Islet precursor cell (in vitro differentiated cells): ENCODE measurements around the gene RAB21.
"Not testable (repeated sequence)": the region's sequence is repeated elsewhere in the genome, so short reads cannot be mapped to it uniquely, and the experiment has no call there.

ENCODE experiments used
- DNase-seq: peaks from one replicate; pipeline ENCODE4 v3.0.0-alpha.2; 2018

Gene RAB21

DNA sequence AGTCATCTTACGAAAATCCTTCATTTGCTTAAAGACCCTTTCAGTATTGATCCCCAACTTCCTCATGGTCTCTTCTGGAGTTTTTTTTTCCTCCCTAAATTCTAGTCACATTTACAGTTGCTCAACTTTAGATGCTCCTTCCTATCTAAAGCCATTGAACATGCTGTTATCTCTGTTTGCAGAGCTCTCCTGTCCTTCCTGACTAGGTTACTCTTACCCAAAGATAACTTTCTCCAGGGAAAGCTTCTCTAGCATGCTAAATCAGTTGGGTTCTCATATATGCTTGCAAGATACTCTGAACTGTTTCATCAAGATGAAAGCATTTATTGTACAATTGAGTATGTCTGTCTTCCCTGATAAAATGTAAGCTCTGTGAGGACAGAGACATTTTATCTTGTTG, 1.8 kb upstream of the RAB21 start:
- no peak for DNase-seq

DNA sequence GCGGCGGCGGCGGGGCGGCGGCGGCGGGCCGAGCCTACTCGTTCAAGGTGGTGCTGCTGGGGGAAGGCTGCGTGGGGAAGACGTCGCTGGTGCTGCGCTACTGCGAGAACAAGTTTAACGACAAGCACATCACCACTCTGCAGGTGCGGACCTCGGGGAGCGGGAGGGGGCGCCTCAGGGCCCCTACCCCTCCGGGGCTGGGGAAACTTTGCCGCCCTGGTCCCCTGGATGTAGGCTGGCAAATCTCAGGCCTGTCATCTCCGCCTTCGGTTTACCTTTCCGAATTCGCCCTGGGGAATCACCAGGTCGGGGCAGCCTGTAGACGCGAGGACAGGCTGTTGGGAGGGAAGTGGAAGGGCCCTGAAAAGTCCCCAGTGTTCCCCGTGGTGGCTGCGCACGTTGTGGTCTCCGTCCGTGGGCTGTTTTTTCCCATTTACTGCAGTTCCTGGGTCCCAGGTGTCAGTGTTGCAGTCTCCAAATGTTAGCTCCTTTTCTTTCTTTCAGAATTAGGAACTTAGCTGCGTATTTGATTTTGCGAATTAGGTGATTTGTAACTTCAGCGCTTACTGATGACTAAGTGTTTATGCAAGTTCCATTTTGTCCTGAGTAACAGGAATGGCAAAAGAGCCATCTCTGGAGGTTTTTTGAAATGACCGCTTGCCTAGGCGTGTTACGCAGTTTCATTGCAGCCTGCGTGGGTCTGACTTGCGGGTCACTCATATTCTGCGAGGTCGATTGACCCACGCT, 656 bp downstream of the RAB21 start:
- peak; percentile 77 for DNase-seq

DNA sequence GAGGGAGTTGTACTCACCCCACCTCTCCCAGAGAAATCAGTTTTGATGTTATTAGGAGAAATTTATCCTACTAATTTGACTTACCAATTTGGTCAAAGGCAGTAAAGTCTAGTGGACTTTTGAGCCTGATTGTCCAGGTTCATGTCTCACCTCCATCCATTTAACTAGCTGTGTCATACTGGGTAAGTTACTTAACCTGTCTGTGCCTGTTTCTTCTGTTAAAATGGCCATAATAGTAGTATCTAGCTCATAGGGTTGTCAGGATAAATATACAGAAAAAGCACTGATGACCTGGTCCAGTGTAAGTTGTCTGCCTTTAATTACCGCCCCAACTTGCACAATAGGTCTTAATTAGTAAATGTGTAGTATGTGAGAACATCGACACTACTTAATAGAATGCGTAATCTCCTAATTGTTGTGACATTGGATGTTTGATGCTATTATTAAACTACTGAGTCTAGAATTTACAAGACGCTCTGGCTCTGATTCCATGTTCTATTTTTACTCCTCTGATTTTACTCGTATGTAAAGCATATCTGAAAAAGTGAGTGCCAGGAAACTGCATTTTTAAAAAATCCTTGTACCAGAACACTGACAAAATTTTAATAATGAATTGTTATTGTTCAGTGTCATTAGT, 1.5 kb downstream of the RAB21 start:
- no peak for DNase-seq

GRCh38 chr12:71759941-71760340, 5.3 kb downstream of the RAB21 start:
- DNase-seq, result no peak

- DNase-seq, result no peak
These were observed 5.8 kb downstream of the RAB21 start for GRCh38 chr12:71760471-71760870.

DNA sequence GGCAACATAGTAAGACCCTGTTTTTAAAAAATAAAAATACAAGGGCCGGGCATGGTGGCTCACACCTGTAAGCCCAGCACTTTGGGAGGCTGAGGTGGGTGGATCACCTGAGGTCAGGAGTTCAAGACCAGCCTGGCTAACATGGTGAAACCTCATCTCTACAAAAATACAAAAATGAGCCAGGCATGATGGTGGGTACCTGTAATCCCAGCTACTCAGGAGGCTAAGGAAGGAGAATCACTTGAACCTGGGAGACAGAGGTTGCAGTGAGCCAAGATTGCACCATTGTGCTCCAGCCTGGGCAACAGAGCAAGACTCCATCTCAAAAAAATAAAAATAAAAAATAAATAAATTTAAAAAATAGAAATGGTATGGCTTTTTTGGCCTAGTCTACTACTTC, 6.7 kb downstream of the RAB21 start:
- not testable (repeated sequence) for DNase-seq

DNA sequence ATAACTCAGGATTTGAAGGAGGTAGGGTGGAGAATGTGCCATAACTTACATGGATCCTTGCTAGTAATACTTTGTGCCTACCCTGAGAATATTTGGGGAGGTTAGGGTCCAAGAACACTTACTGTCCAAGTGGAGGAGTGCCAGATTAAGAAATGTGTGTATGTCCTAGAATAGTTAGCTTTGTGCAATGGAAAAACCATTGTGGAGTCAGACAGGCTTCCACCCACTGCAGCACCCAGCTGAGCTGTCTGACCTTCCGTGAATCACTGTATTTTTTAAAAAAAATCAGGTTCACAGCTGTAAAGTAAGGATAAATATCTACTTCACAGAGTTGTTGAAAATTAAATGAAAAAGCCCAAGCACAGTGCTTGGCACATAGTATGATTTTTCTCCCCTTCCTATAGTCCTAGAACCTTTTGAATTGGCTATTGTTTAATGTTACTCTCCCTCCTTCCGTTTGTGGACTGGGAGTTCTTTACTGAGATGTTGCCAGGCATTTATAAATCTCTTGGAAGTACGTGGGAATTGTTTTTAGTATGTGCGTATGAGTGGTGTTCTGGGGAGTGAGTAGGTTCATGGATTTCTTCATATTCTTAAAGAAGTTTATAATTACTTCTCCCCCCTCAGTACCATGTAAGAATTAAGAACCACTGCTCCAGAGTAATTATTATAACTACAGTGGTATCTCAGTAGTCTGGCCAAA, 9.2 kb downstream of the RAB21 start:
- no peak for DNase-seq

- DNase-seq, result no peak
These were observed 10.1 kb downstream of the RAB21 start for GRCh38 chr12:71764587-71765321.

DNA sequence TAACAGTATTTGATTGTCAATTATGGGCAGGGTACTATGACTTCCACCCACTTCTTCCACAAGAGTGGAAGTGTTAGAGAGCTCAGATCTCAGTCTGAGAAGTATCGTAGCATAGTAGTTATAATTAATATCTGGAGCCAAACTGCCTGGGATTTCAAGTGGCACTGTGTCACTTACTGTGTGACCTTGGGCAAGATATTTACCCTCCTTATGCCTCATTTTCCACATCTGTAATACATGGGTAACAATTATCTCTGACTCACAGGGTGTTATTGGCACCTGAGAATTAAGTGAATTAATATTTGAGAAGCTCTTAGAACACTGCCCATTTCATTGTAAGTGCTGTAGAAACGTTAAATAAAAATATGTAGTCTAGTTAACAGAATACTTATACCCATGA, 11.5 kb downstream of the RAB21 start:
- no peak for DNase-seq

- no peak for DNase-seq
These were observed 12.5 kb downstream of the RAB21 start for GRCh38 chr12:71767183-71767582.

- no peak for DNase-seq
These were observed 14.2 kb downstream of the RAB21 start for GRCh38 chr12:71768900-71769299.

- DNase-seq, result no peak
These were observed 16.4 kb downstream of the RAB21 start for GRCh38 chr12:71771069-71771468.

DNA sequence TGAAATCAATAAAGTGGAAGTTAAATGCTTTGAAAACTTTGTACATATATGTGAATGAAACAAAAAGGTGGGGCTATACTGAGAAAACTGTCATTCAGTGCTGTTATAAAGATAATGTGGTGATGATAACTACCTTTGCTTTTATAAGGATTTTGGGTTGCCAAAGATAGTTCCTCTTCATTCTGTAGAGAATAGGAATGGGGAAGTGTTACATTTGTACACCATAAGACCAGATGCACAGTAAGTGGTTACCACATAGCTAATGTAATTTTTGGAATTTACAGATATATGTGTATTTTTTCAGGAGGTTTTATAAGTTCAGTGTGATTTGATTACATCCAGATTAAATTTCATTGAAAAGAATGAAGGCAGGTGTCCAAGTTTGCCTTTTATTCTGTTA, 18.1 kb downstream of the RAB21 start:
- DNase-seq, result no peak

GRCh38 chr12:71780237-71780822, 25.7 kb downstream of the RAB21 start:
- no peak for DNase-seq

- DNase-seq, result no peak
These were observed 27.4 kb downstream of the RAB21 start for GRCh38 chr12:71782017-71782416.

DNA sequence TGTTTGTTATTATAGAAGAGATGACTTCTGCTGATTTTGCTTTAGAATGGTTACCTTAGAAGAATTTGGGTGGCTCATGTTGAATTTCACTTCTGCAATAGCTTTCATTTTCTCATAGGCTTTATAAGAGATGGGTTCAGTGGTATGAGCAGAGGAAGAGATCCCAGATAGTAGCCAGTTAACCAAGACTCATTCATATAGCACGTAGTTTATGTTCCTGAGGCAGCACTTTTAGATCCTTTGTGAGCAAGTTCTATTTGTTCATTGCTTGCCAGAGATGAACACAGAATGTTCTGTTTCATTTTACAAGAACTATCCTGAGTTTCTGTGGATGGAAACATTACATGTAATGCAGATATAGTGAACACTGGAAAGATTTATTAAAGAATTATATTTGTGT, 32.2 kb downstream of the RAB21 start:
- no peak for DNase-seq

DNA sequence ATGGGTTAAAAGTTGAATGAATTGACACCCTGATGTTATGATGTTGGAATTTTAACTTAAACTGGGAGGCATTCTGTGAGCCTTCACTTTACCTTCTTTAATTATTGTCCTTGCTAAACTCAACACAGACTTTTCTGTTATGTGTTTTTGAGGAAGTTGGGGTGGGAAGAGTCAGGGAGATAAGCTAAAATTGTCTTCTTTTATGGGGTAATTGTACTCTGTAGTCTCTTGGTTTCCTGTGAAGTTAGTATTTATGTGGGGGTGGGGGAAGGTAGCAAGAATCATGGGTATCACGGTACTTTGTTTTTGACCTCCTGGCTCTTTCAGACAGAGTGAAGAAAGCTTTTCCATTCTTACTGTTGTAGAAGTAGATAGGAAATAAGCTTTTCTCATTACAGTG, 32.9 kb downstream of the RAB21 start:
- DNase-seq, result no peak

GRCh38 chr12:71790331-71790730, 35.7 kb downstream of the RAB21 start:
- DNase-seq, result no peak

- DNase-seq, result no peak
These were observed 36.9 kb downstream of the RAB21 start for GRCh38 chr12:71791473-71792150.

DNA sequence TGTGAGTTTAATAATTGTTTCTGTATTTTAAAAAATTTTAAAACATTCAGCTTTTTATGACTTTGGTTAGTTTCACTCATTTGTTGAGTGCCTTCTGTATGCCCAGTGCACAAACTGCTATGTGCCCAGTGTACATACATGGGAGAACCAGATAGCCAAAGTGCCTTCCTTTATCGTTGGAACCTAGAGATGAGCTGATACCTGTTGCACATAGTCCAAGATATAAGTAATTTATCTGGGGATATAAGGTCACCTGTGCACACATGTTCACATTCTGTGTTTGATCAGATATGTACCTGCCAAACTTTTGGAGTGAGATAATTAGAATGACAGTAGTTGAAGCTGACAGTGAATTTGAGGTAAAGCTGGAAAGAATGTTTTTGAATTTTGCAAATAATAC, 37.9 kb downstream of the RAB21 start:
- DNase-seq, result no peak

- DNase-seq, result no peak
These were observed 41.2 kb downstream of the RAB21 start for GRCh38 chr12:71795901-71796300.

- DNase-seq, result no peak
These were observed 42.9 kb downstream of the RAB21 start for GRCh38 chr12:71797531-71797930.

- DNase-seq, result peak; percentile 56
These were observed 44.4 kb downstream of the RAB21 start for GRCh38 chr12:71799106-71799505.
